GM19468 (cell line): ENCODE data around the gene PCYOX1L.

ENCODE experiments used
- ATAC-seq: cut with Tn5 transposase; IDR thresholded peaks from one replicate; pipeline ENCODE4 v1.9.1; 2021; ENCODE audit warnings: mild to moderate bottlenecking, moderate library complexity, moderate number of reproducible peaks; ENCODE audit not compliant: unreplicated experiment; ENCODE audit errors: extremely low read depth

PCYOX1L gene

GRCh38 chr5:149416987-149417710, 59.3 kb downstream of the PCYOX1L start:
- ATAC-seq = no peak

- ATAC-seq = no peak
Measured at GRCh38 chr5:149417711-149418368, 60.0 kb downstream of the PCYOX1L start.

GRCh38 chr5:149418910-149419531, 61.2 kb downstream of the PCYOX1L start:
- no peak for ATAC-seq
